B cell (primary cell): ENCODE results near the gene PEX14. TPM values are rescaled to one million over a fixed set of nuclear protein-coding genes. Genes with fewer than 3 reads are reported as not detected.

Experiments
- ATAC-seq: fragments of 200-7000 bp; cut with Tn5 transposase; one replicate; pipeline ENCODE4 v1.10.0; 2021; ENCODE audit warnings: low read depth, mild to moderate bottlenecking, moderate number of reproducible peaks, moderate library complexity
- CTCF ChIA-PET: fragments of 350-600 bp; sonication (Branson Sonifier 250); formaldehyde crosslinking; loops from one replicate; lab custom pipeline; 2021; ENCODE audit warnings: antibody characterized with exemption, inconsistent platforms; lab: Charles Lee
- POLR2A ChIA-PET: fragments of 350-600 bp; sonication (Branson Sonifier 250); formaldehyde crosslinking; loops from one replicate; lab custom pipeline; 2021; ENCODE audit warnings: antibody characterized with exemption; lab: Charles Lee
- DNase-seq: peaks from one replicate; pipeline ENCODE4 v3.0.0; 2013
- H2AFZ ChIP-seq: 2 replicates; pipeline ENCODE4 v1.6.1; 2012; ENCODE audit warnings: mild to moderate bottlenecking, low read depth, low read length; ENCODE audit not compliant: insufficient read depth, poor library complexity, severe bottlenecking
- H3K27ac ChIP-seq, 2 donors: 1 replicate in 1 of 2; 2 replicates in 1 of 2; pipeline ENCODE4 v1.5.1; 2012 to 2013; ENCODE audit warnings: low read length in 2 of 2, mild to moderate bottlenecking in 2 of 2, moderate library complexity in 1 of 2
- H3K27me3 ChIP-seq, 4 experiments: fragments of 200-600 bp in 1 of 4; sonication (generic) in 1 of 4; replicated peaks in 1 of 4; 1 replicate in 2 of 4; 2 replicates in 2 of 4; pipeline versions ENCODE4 v1.6.1 to v1.7.0; 2013 to 2016; ENCODE audit warnings: low read length in 3 of 4, mild to moderate bottlenecking in 2 of 4, mixed read lengths in 1 of 4, moderate library complexity in 1 of 4; ENCODE audit not compliant: insufficient read depth in 4 of 4, control insufficient read depth in 3 of 4; ENCODE audit errors: control extremely low read depth in 1 of 4
- H3K36me3 ChIP-seq, 2 experiments: replicated peaks in 1 of 2; 1 replicate in 1 of 2; 2 replicates in 1 of 2; pipeline versions ENCODE4 v1.6.1 to v1.7.1; 2013; ENCODE audit warnings: low read length in 1 of 2; ENCODE audit not compliant: insufficient read depth in 2 of 2, control insufficient read depth in 1 of 2; ENCODE audit errors: control extremely low read depth in 1 of 2, extremely low read depth in 1 of 2
- H3K4me1 ChIP-seq, 2 donors: fragments of 200-600 bp in 1 of 2; sonication (generic) in 1 of 2; 1 replicate in 1 of 2; 2 replicates in 1 of 2; pipeline versions ENCODE4 v1.5.1 to v1.6.1; 2013 to 2017; ENCODE audit warnings: low read length in 2 of 2; ENCODE audit not compliant: control insufficient read depth in 2 of 2, insufficient read depth in 2 of 2
- H3K4me2 ChIP-seq: replicated peaks from 2 replicates; pipeline ENCODE3; 2012; ENCODE audit warnings: mild to moderate bottlenecking, low read depth, low read length; ENCODE audit not compliant: poor library complexity, severe bottlenecking
- H3K4me3 ChIP-seq, 5 experiments: fragments of 200-600 bp in 1 of 5; sonication (generic) in 1 of 5; 1 replicate in 3 of 5; 2 replicates in 2 of 5; pipeline versions ENCODE4 v1.5.1 to v1.7.0; 2011 to 2016; ENCODE audit warnings: low read length in 4 of 5, mild to moderate bottlenecking in 4 of 5, low read depth in 2 of 5, control low read depth in 1 of 5, moderate library complexity in 1 of 5; ENCODE audit not compliant: insufficient read depth in 1 of 5; ENCODE audit errors: control extremely low read depth in 1 of 5, extremely low read depth in 1 of 5
- H3K79me2 ChIP-seq: fragments of 200-600 bp; sonication (generic); one replicate; pipeline ENCODE4 v1.6.0; 2016; ENCODE audit warnings: low read length; ENCODE audit not compliant: control insufficient read depth, insufficient read depth
- H3K9ac ChIP-seq: fragments of 200-600 bp; sonication (generic); 2 replicates; pipeline ENCODE4 v1.6.1; 2017; ENCODE audit warnings: mild to moderate bottlenecking, low read length, moderate library complexity
- H3K9me3 ChIP-seq, 3 donors: one replicate each; pipeline versions ENCODE4 v1.6.1 to v1.7.1; 2013; ENCODE audit warnings: low read length in 2 of 3; ENCODE audit not compliant: control insufficient read depth in 2 of 3, insufficient read depth in 1 of 3; ENCODE audit errors: control extremely low read depth in 1 of 3
- H4K20me1 ChIP-seq: 2 replicates; pipeline ENCODE4 v1.6.0; 2012; ENCODE audit warnings: mild to moderate bottlenecking, low read length; ENCODE audit not compliant: insufficient read depth, control insufficient read depth, poor library complexity, severe bottlenecking
- H3K27ac Mint-ChIP-seq: one replicate; pipeline ENCODE4 v1.8.0; 2021; ENCODE audit warnings: mixed read lengths
- H3K27me3 Mint-ChIP-seq: one replicate; pipeline ENCODE4 v1.8.0; 2021; ENCODE audit warnings: mixed read lengths
- H3K4me1 Mint-ChIP-seq: one replicate; pipeline ENCODE4 v1.8.0; 2021; ENCODE audit warnings: mixed read lengths
- H3K4me3 Mint-ChIP-seq: one replicate; pipeline ENCODE4 v1.8.0; 2021; ENCODE audit warnings: mixed read lengths
- H3K9me3 Mint-ChIP-seq: one replicate; pipeline ENCODE4 v1.8.0; 2022; ENCODE audit warnings: mixed read lengths; ENCODE audit not compliant: insufficient read depth
- EZH2 ChIP-seq: IDR thresholded peaks from 2 replicates; pipeline ENCODE4 v1.6.1; 2012; ENCODE audit warnings: borderline replicate concordance, low read depth, mild to moderate bottlenecking, moderate library complexity, low read length; ENCODE audit not compliant: insufficient read depth, poor library complexity, severe bottlenecking
- WGBS: methylation state at CpG from one replicate; pipeline ENCODE4 v1.1.5; 2013; ENCODE audit warnings: missing lambda C conversion rate; ENCODE audit not compliant: insufficient coverage; 5-methylcytosine and 5-hydroxymethylcytosine counted together
- intact Hi-C: fragments of 100-400 bp; cut with micrococcal nuclease; formaldehyde crosslinking; loops from one replicate; pipeline ENCODE4 v1.10.0; 2022
- polyA plus RNA-seq: library from polyadenylated mRNA; depleted of rRNA; stranded (reverse); fragments of >200 nt; gene quantifications from 2 replicates; pipeline ENCODE4 v1.2.3, GENCODE V29; 2012
- total RNA-seq, 2 donors: library from RNA; stranded (reverse); fragments of 120-200 nt in 1 of 2; gene quantifications; 1 replicate in 1 of 2; 2 replicates in 1 of 2; pipeline versions ENCODE4 v1.2.3 to v1.2.4, GENCODE V29; 2013 to 2022
- TF ChIP-seq, protein P1 (sequence below): fragments of 200-600 bp; IDR thresholded peaks from one replicate; pipeline ENCODE4 v1.8.0; 2022; ENCODE audit warnings: antibody characterized with exemption, mild to moderate bottlenecking

The PEX14 gene
- total and polyA plus RNA-seq, 2 donors (not counting 1 experiment from before 2014, with no cell fraction given): 14.1 to 19.3 TPM

DNA sequence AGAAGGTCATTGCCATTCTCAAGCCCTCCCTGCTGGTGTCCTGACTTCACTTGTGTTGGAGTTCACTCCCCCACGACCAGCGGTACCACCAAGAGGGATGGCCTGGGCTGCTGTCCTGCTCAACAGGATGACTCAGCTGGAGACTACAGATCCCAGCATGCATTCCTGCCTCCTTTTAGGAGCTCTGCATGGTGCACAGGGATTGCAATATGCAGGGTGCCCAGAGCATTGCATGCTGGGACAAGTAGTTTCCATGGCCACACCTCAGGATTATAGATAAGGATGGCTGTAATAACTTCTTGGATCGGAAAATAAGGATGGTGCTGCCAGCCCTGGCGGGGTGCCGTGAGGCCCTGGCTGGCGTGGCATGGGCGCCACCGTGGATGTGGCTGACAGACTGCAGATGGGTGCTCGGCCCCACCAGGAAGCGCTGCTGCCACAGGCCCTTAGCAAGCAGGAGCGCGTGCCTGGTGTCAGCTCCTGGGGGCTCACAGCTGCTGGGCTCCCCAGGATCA, 171.7 kb downstream of the PEX14 start:
- H3K9ac ChIP-seq: no peak overlapping the region
- no peaks in the 10 kb centered on the region for H3K27me3 ChIP-seq
- ATAC-seq (no peak), DNase-seq (no peak)
- Mint-ChIP-seq H3K9me3 (no peaks in the 10 kb centered on the region), H3K4me1 (no peaks in the 10 kb centered on the region), H3K27ac (no peak overlapping the region), H3K4me3 (no peak overlapping the region), H3K27me3 (no peaks in the 10 kb centered on the region)
- H3K9me3 ChIP-seq: no peaks in the 10 kb centered on the region
- H3K4me1 ChIP-seq: no peaks in the 10 kb centered on the region
- H3K4me3 ChIP-seq: no peak overlapping the region
- H3K36me3 ChIP-seq: peaks cover 0 to 19% of the 10 kb centered on the region in 2 experiments
- CTCF ChIA-PET: no interaction called here
- intact Hi-C loops: no loop called here
- POLR2A ChIA-PET: no interaction called here
- H3K27ac ChIP-seq: no peak overlapping the region
- H3K4me2 ChIP-seq: no peak overlapping the region
- no peaks in the 10 kb centered on the region for H4K20me1 ChIP-seq
- no peak overlapping the region for H2AFZ ChIP-seq
- 97% methylated on average over 12 of the region's 12 CpGs for WGBS
- H3K79me2 ChIP-seq: no peaks in the 10 kb centered on the region
- TF ChIP-seq EZH2: no peak
- TF ChIP-seq, protein P1, sequence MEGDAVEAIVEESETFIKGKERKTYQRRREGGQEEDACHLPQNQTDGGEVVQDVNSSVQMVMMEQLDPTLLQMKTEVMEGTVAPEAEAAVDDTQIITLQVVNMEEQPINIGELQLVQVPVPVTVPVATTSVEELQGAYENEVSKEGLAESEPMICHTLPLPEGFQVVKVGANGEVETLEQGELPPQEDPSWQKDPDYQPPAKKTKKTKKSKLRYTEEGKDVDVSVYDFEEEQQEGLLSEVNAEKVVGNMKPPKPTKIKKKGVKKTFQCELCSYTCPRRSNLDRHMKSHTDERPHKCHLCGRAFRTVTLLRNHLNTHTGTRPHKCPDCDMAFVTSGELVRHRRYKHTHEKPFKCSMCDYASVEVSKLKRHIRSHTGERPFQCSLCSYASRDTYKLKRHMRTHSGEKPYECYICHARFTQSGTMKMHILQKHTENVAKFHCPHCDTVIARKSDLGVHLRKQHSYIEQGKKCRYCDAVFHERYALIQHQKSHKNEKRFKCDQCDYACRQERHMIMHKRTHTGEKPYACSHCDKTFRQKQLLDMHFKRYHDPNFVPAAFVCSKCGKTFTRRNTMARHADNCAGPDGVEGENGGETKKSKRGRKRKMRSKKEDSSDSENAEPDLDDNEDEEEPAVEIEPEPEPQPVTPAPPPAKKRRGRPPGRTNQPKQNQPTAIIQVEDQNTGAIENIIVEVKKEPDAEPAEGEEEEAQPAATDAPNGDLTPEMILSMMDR: no peak

GRCh38 chr1:10647414-10648170, 172.8 kb downstream of the PEX14 start:
- H3K27ac ChIP-seq: no peak overlapping the region
- no peak overlapping the region for H2AFZ ChIP-seq
- ATAC-seq (no peak), DNase-seq (no peak)
- no peak overlapping the region for H3K4me2 ChIP-seq
- H3K79me2 ChIP-seq: no peaks in the 10 kb centered on the region
- Mint-ChIP-seq H3K4me3 (no peak overlapping the region), H3K9me3 (no peaks in the 10 kb centered on the region), H3K4me1 (no peaks in the 10 kb centered on the region), H3K27me3 (no peaks in the 10 kb centered on the region), H3K27ac (no peak overlapping the region)
- WGBS: 98% methylated on average over 38 of the region's 38 CpGs
- H4K20me1 ChIP-seq: no peaks in the 10 kb centered on the region
- H3K4me3 ChIP-seq: no peak overlapping the region
- POLR2A ChIA-PET: no interaction called here
- H3K9ac ChIP-seq: no peak overlapping the region
- intact Hi-C loops: no loop called here
- peaks cover 0 to 19% of the 10 kb centered on the region in 2 experiments for H3K36me3 ChIP-seq
- H3K9me3 ChIP-seq: no peaks in the 10 kb centered on the region
- H3K4me1 ChIP-seq: no peaks in the 10 kb centered on the region
- TF ChIP-seq, protein P1: no peak
- no peak for TF ChIP-seq EZH2
- no peaks in the 10 kb centered on the region for H3K27me3 ChIP-seq
- CTCF ChIA-PET: no interaction called here
